HepG2 (cell line): Measurements from ENCODE around the gene KPNB1. TPM values are rescaled to one million over a fixed set of nuclear protein-coding genes. Genes with fewer than 3 reads are reported as not detected.
A peak's percentile ranks its signal among the peaks of the same experiment; 100 is the strongest.

Experiments used
- EED ChIP-seq: sonication (generic); formaldehyde crosslinking; IDR thresholded peaks from 2 replicates; pipeline ENCODE4 v1.5.0; 2020; ENCODE audit warnings: mild to moderate bottlenecking, missing genetic modification reagents
- FOXO1 ChIP-seq: sonication (generic); formaldehyde crosslinking; IDR thresholded peaks from 2 replicates; pipeline ENCODE4 v1.4.0; 2020; ENCODE audit warnings: missing genetic modification reagents
- HNF4A ChIP-seq: sonication (generic); formaldehyde crosslinking; IDR thresholded peaks from 2 replicates; pipeline ENCODE4 v1.4.0; 2020; ENCODE audit warnings: missing genetic modification reagents
- KDM1A ChIP-seq: IDR thresholded peaks from 2 replicates; pipeline ENCODE4 v1.6.1; 2016; ENCODE audit warnings: missing compliant biosample characterization
- LCORL ChIP-seq, 2 experiments: fragments of 450-650 bp in 1 of 2; sonication (generic) in 1 of 2; formaldehyde crosslinking in 1 of 2; IDR thresholded peaks; 2 replicates each; pipeline versions ENCODE4 v1.5.0 to v1.6.1; 2017 to 2020; ENCODE audit warnings: antibody characterized with exemption in 1 of 2, missing genetic modification reagents in 1 of 2
- MIER3 ChIP-seq: IDR thresholded peaks from 2 replicates; pipeline ENCODE4 v1.6.1; 2016; ENCODE audit warnings: missing compliant biosample characterization, borderline replicate concordance
- NFATC3 ChIP-seq: sonication (generic); formaldehyde crosslinking; IDR thresholded peaks from 2 replicates; pipeline ENCODE4 v1.5.1; 2020; ENCODE audit warnings: mild to moderate bottlenecking, missing genetic modification reagents
- TOPORS ChIP-seq: sonication (generic); formaldehyde crosslinking; IDR thresholded peaks from 2 replicates; pipeline ENCODE4 v1.8.0; 2023; ENCODE audit warnings: mild to moderate bottlenecking, missing genetic modification reagents
- ZNF24 ChIP-seq: fragments of 450-650 bp; IDR thresholded peaks from 2 replicates; pipeline ENCODE4 v1.6.1; 2017; ENCODE audit warnings: antibody characterized with exemption, mild to moderate bottlenecking
- polyA plus RNA-seq, 8 experiments: library from polyadenylated mRNA; depleted of rRNA in 3 of 8; stranded (reverse) in 7 of 8; unstranded in 1 of 8; fragments of >200 nt; fragmentation: Illumina TruSeq in 4 of 8; extraction: Trizol in 4 of 8; gene quantifications; 2 replicates each; pipeline versions ENCODE4 v1.2.1 to v1.2.3, GENCODE V29; 2011 to 2016; ENCODE audit warnings: low read depth in 4 of 8, missing spikeins in 1 of 8, mixed read lengths in 1 of 8; ENCODE audit not compliant: insufficient read depth in 1 of 8
- total RNA-seq, 5 experiments: library from RNA; depleted of rRNA; stranded (reverse); fragments of >200 nt; fragmentation: Illumina TruSeq; extraction: Trizol; gene quantifications; 2 replicates each; pipeline ENCODE4 v1.2.3, GENCODE V29; 2016; ENCODE audit warnings: low read depth in 1 of 5
- TF ChIP-seq, protein P1 (sequence below): sonication (generic); formaldehyde crosslinking; IDR thresholded peaks from 2 replicates; pipeline ENCODE4 v1.5.1; 2020; ENCODE audit warnings: mild to moderate bottlenecking, missing genetic modification reagents, borderline replicate concordance
- TF ChIP-seq, protein P2 (sequence below), 2 experiments: fragments of 450-650 bp in 1 of 2; sonication (generic) in 1 of 2; formaldehyde crosslinking in 1 of 2; IDR thresholded peaks; 2 replicates each; pipeline versions ENCODE4 v1.6.1 to v1.8.0; 2016 to 2022; ENCODE audit warnings: antibody characterized with exemption in 1 of 2, mild to moderate bottlenecking in 1 of 2, missing genetic modification reagents in 1 of 2
- TF ChIP-seq, protein P3 (sequence below): sonication (generic); formaldehyde crosslinking; IDR thresholded peaks from 2 replicates; pipeline ENCODE4 v1.4.0; 2020; ENCODE audit warnings: missing genetic modification reagents

Gene KPNB1
- total and polyA plus RNA-seq, 2 of the 13 experiments (the other 11 are each of a cell fraction or from before 2014, with no cell fraction given): 164 to 424 TPM

DNA sequence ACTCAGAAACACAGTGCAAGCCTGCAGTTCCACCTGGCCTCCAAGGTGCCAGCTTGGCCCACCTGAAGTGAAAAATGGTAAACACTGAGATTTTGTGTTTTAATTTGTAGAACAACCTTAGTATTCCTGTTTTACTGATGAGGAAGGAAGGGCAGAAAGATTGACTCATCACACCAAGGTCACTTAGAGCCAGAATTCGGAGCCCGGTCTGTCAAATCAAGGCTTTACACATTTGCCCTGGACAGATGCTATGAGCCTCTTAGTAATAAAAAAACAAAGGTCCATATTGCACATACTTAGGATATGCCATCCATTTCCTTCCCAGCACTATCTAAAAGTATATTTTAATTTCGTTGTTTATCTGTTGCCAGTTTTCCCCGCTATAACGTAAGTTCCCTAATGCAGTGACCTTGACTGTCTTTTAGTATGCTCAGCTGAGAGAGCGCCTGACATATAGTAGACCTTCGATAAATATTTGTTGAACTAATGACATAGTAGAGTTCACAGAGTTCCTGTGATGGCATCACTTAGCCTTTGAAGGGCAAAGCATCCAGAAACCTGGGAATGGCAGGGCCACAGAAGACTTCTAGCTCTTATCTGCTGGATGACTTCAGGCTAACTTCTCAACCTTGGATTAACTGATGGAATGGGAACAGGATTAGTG is 37.1 kb downstream of the KPNB1 start (continued):
- TF ChIP-seq, protein P1, sequence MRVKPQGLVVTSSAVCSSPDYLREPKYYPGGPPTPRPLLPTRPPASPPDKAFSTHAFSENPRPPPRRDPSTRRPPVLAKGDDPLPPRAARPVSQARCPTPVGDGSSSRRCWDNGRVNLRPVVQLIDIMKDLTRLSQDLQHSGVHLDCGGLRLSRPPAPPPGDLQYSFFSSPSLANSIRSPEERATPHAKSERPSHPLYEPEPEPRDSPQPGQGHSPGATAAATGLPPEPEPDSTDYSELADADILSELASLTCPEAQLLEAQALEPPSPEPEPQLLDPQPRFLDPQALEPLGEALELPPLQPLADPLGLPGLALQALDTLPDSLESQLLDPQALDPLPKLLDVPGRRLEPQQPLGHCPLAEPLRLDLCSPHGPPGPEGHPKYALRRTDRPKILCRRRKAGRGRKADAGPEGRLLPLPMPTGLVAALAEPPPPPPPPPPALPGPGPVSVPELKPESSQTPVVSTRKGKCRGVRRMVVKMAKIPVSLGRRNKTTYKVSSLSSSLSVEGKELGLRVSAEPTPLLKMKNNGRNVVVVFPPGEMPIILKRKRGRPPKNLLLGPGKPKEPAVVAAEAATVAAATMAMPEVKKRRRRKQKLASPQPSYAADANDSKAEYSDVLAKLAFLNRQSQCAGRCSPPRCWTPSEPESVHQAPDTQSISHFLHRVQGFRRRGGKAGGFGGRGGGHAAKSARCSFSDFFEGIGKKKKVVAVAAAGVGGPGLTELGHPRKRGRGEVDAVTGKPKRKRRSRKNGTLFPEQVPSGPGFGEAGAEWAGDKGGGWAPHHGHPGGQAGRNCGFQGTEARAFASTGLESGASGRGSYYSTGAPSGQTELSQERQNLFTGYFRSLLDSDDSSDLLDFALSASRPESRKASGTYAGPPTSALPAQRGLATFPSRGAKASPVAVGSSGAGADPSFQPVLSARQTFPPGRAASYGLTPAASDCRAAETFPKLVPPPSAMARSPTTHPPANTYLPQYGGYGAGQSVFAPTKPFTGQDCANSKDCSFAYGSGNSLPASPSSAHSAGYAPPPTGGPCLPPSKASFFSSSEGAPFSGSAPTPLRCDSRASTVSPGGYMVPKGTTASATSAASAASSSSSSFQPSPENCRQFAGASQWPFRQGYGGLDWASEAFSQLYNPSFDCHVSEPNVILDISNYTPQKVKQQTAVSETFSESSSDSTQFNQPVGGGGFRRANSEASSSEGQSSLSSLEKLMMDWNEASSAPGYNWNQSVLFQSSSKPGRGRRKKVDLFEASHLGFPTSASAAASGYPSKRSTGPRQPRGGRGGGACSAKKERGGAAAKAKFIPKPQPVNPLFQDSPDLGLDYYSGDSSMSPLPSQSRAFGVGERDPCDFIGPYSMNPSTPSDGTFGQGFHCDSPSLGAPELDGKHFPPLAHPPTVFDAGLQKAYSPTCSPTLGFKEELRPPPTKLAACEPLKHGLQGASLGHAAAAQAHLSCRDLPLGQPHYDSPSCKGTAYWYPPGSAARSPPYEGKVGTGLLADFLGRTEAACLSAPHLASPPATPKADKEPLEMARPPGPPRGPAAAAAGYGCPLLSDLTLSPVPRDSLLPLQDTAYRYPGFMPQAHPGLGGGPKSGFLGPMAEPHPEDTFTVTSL (CRISPR knock-in tag): peak; percentile 27; the same call in 1 of the 2 replicates
- TF ChIP-seq NFATC3: no peak
- no peak for TF ChIP-seq FOXO1 (CRISPR knock-in tag)
- TF ChIP-seq, protein P2, sequence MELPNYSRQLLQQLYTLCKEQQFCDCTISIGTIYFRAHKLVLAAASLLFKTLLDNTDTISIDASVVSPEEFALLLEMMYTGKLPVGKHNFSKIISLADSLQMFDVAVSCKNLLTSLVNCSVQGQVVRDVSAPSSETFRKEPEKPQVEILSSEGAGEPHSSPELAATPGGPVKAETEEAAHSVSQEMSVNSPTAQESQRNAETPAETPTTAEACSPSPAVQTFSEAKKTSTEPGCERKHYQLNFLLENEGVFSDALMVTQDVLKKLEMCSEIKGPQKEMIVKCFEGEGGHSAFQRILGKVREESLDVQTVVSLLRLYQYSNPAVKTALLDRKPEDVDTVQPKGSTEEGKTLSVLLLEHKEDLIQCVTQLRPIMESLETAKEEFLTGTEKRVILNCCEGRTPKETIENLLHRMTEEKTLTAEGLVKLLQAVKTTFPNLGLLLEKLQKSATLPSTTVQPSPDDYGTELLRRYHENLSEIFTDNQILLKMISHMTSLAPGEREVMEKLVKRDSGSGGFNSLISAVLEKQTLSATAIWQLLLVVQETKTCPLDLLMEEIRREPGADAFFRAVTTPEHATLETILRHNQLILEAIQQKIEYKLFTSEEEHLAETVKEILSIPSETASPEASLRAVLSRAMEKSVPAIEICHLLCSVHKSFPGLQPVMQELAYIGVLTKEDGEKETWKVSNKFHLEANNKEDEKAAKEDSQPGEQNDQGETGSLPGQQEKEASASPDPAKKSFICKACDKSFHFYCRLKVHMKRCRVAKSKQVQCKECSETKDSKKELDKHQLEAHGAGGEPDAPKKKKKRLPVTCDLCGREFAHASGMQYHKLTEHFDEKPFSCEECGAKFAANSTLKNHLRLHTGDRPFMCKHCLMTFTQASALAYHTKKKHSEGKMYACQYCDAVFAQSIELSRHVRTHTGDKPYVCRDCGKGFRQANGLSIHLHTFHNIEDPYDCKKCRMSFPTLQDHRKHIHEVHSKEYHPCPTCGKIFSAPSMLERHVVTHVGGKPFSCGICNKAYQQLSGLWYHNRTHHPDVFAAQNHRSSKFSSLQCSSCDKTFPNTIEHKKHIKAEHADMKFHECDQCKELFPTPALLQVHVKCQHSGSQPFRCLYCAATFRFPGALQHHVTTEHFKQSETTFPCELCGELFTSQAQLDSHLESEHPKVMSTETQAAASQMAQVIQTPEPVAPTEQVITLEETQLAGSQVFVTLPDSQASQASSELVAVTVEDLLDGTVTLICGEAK (IDR thresholded peaks at IDR 0.05): no peak
- TF ChIP-seq, protein P2 (CRISPR knock-in tag; IDR thresholded peaks at IDR 0.05): no peak
- no peak for TF ChIP-seq TOPORS (CRISPR knock-in tag)
- no peak for TF ChIP-seq LCORL (IDR thresholded peaks at IDR 0.05)
- TF ChIP-seq LCORL (CRISPR knock-in tag; IDR thresholded peaks at IDR 0.05): peak; percentile 60; the same call in 1 of the 2 replicates
- TF ChIP-seq, protein P3, sequence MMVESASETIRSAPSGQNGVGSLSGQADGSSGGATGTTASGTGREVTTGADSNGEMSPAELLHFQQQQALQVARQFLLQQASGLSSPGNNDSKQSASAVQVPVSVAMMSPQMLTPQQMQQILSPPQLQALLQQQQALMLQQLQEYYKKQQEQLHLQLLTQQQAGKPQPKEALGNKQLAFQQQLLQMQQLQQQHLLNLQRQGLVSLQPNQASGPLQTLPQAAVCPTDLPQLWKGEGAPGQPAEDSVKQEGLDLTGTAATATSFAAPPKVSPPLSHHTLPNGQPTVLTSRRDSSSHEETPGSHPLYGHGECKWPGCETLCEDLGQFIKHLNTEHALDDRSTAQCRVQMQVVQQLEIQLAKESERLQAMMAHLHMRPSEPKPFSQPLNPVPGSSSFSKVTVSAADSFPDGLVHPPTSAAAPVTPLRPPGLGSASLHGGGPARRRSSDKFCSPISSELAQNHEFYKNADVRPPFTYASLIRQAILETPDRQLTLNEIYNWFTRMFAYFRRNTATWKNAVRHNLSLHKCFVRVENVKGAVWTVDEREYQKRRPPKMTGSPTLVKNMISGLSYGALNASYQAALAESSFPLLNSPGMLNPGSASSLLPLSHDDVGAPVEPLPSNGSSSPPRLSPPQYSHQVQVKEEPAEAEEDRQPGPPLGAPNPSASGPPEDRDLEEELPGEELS (CRISPR knock-in tag): 0 out of 2 replicates have a peak, but pooled peaks have one; percentile 4
- TF ChIP-seq KDM1A (CRISPR knock-in tag): 0 out of 2 replicates have a peak, but pooled peaks have one; percentile 17
- TF ChIP-seq HNF4A (CRISPR knock-in tag): peak; percentile 44
- no peak for TF ChIP-seq EED
- TF ChIP-seq MIER3 (CRISPR knock-in tag): peak; percentile 55; the same call in 1 of the 2 replicates
- TF ChIP-seq ZNF24: peak; percentile 41; the same call in 1 of the 2 replicates
